GM12878 (cell line): Measurements from ENCODE around the gene RASSF4. TPM values are rescaled to one million over a fixed set of nuclear protein-coding genes. Genes with fewer than 3 reads are reported as not detected.

Experiments
- ASH2L ChIP-seq: fragments of 300-600, 200-600 bp; sonication (generic); IDR thresholded peaks from 2 replicates; pipeline ENCODE4 v1.6.1; 2017; ENCODE audit warnings: low read depth, mild to moderate bottlenecking, borderline replicate concordance
- BMI1 ChIP-seq: fragments of 450-650 bp; IDR thresholded peaks from 2 replicates; pipeline ENCODE4 v1.6.1; 2016; ENCODE audit warnings: mild to moderate bottlenecking, moderate library complexity, borderline replicate concordance
- CBFB ChIP-seq: IDR thresholded peaks from 2 replicates; pipeline ENCODE4 v1.6.1; 2016; ENCODE audit warnings: antibody characterized with exemption, low read depth
- CREB1 ChIP-seq: IDR thresholded peaks from 2 replicates; pipeline ENCODE4 v1.6.1; 2012; ENCODE audit warnings: low read depth, mild to moderate bottlenecking, inconsistent platforms
- DPF2 ChIP-seq: fragments of 450-650 bp; IDR thresholded peaks from 2 replicates; pipeline ENCODE4 v1.6.1; 2017; ENCODE audit warnings: mild to moderate bottlenecking
- FOXK2 ChIP-seq: fragments of 450-650 bp; IDR thresholded peaks from 2 replicates; pipeline ENCODE4 v1.6.1; 2017; ENCODE audit warnings: mild to moderate bottlenecking, moderate library complexity
- JUND ChIP-seq: IDR thresholded peaks from 2 replicates; pipeline ENCODE4 v1.6.1; 2012; ENCODE audit warnings: low read depth, mild to moderate bottlenecking, low read length, improper control_type of control experiment, moderate library complexity
- NR2F1 ChIP-seq: fragments of 450-650 bp; conservative IDR thresholded peaks from 2 replicates; pipeline ENCODE4 v1.6.1; 2017; ENCODE audit warnings: mild to moderate bottlenecking
- SIN3A ChIP-seq: IDR thresholded peaks from 2 replicates; pipeline ENCODE4 v1.6.1; 2012; ENCODE audit warnings: low read depth, low read length, improper control_type of control experiment
- STAT1 ChIP-seq: fragments of 450-650 bp; conservative IDR thresholded peaks from 2 replicates; pipeline ENCODE4 v1.6.1; 2014; ENCODE audit warnings: antibody characterized with exemption, mild to moderate bottlenecking
- SUZ12 ChIP-seq: fragments of 200-600 bp; sonication (generic); IDR thresholded peaks from one replicate; pipeline ENCODE4 v1.6.1; 2018; ENCODE audit warnings: antibody characterized with exemption, mild to moderate bottlenecking; ENCODE audit not compliant: unreplicated experiment
- TCF12 ChIP-seq: IDR thresholded peaks from 2 replicates; pipeline ENCODE4 v1.6.1; 2011; ENCODE audit warnings: low read depth, mild to moderate bottlenecking, low read length
- ZNF217 ChIP-seq: fragments of 450-650 bp; IDR thresholded peaks from 2 replicates; pipeline ENCODE4 v1.6.1; 2017; ENCODE audit warnings: antibody characterized with exemption, mild to moderate bottlenecking
- polyA plus RNA-seq, 11 experiments: library from polyadenylated mRNA; depleted of rRNA in 4 of 11; unstranded in 6 of 11; stranded (reverse) in 5 of 11; fragments of >200 nt; fragmentation: Nextera tagmentation in 4 of 11; fragmentation: Illumina TruSeq in 1 of 11; extraction: Ambion mirVana in 4 of 11; extraction: Trizol in 1 of 11; gene quantifications; 1 replicate in 1 of 11; 2 replicates in 10 of 11; pipeline versions ENCODE4 v1.2.1 to v1.2.3, GENCODE V29; 2011 to 2016; ENCODE audit warnings: inconsistent platforms in 2 of 11, missing spikeins in 2 of 11, low read depth in 1 of 11
- total RNA-seq, 4 experiments: library from RNA; depleted of rRNA in 3 of 4; stranded (reverse); fragments of >200 nt in 3 of 4; fragmentation: Illumina TruSeq in 1 of 4; extraction: Trizol in 1 of 4; gene quantifications; 2 replicates each; pipeline versions ENCODE4 v1.2.1 to v1.2.3, GENCODE V29; 2013 to 2021
- TF ChIP-seq, protein P1 (sequence below): fragments of 450-650 bp; IDR thresholded peaks from 2 replicates; pipeline ENCODE4 v1.6.1; 2018; ENCODE audit warnings: mild to moderate bottlenecking, low read depth, moderate library complexity; ENCODE audit not compliant: partially characterized antibody
- TF ChIP-seq, protein P2 (sequence below): IDR thresholded peaks from 2 replicates; pipeline ENCODE4 v1.6.1; 2012; ENCODE audit warnings: low read depth, low read length, improper control_type of control experiment
- TF ChIP-seq, protein P3 (sequence below): IDR thresholded peaks from 2 replicates; pipeline ENCODE4 v1.6.1; 2012; ENCODE audit warnings: low read depth, low read length, improper control_type of control experiment
- TF ChIP-seq, protein P4 (sequence below): IDR thresholded peaks from 2 replicates; pipeline ENCODE4 v1.6.1; 2011; ENCODE audit warnings: low read depth, mild to moderate bottlenecking, low read length, moderate library complexity, borderline replicate concordance; ENCODE audit errors: extremely low read depth
- TF ChIP-seq, protein P5 (sequence below): fragments of 450-650 bp; IDR thresholded peaks from 2 replicates; pipeline ENCODE4 v1.6.1; 2017; ENCODE audit warnings: borderline replicate concordance
- TF ChIP-seq, protein P6 (sequence below), 3 experiments: IDR thresholded peaks in 2 of 3; conservative IDR thresholded peaks in 1 of 3; 2 replicates each; pipeline ENCODE4 v1.5.1; 2011; ENCODE audit warnings: low read depth in 3 of 3, low read length in 3 of 3, mild to moderate bottlenecking in 3 of 3, control low read depth in 2 of 3, moderate library complexity in 2 of 3, inconsistent platforms in 1 of 3, mixed read lengths in 1 of 3; ENCODE audit not compliant: control insufficient read depth in 2 of 3, insufficient read depth in 1 of 3; ENCODE audit errors: extremely low read depth in 1 of 3

RASSF4 gene
- total and polyA plus RNA-seq, 10 of the 15 experiments (the other 5 are each of a cell fraction or from before 2014, with no cell fraction given), result 3.7 to 71.1 (median 16.8) TPM

DNA sequence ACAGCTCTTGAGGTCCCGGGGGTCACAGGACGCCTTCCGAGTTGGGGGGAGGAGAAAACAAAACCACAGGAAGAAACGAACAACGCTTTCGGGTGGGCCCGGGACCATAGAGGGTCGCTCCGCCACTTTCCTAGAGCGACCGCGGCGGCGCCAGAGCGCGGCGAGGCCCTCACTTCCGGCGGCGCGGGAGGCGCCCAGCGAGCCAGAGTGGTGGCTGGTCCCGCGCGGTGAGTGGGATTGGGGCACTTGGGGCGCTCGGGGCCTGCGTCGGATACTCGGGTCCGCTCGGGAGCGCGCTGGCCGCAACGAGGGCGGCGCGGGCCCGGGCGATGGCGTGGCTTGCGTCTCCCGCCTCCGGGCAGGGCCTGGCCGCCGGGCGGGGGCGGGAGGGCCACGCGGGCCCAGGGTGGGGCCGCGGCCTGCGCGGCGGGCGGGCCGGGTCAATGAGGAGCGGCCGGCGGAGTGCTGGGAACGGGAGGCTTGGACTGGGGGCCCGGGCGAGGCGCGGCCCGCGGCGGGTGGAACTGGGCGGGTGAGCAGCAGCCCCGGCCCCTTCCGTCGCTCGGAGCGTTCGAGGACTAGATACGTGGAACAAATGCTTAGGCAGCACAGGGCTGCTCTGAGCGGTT is 41.3 kb downstream of the RASSF4 start, which contains the start of gene ZNF22 (continued):
- TF ChIP-seq, protein P1, sequence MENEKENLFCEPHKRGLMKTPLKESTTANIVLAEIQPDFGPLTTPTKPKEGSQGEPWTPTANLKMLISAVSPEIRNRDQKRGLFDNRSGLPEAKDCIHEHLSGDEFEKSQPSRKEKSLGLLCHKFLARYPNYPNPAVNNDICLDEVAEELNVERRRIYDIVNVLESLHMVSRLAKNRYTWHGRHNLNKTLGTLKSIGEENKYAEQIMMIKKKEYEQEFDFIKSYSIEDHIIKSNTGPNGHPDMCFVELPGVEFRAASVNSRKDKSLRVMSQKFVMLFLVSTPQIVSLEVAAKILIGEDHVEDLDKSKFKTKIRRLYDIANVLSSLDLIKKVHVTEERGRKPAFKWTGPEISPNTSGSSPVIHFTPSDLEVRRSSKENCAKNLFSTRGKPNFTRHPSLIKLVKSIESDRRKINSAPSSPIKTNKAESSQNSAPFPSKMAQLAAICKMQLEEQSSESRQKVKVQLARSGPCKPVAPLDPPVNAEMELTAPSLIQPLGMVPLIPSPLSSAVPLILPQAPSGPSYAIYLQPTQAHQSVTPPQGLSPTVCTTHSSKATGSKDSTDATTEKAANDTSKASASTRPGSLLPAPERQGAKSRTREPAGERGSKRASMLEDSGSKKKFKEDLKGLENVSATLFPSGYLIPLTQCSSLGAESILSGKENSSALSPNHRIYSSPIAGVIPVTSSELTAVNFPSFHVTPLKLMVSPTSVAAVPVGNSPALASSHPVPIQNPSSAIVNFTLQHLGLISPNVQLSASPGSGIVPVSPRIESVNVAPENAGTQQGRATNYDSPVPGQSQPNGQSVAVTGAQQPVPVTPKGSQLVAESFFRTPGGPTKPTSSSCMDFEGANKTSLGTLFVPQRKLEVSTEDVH, result no peak
- TF ChIP-seq ASH2L (no peak), FOXK2 (no peak), STAT1 (no peak), TCF12 (no peak), CREB1 (peak; percentile 48), JUND (no peak), SIN3A (no peak), ZNF217 (no peak), SUZ12 (no peak), DPF2 (peak; percentile 50; the same call in 1 of the 2 replicates), CBFB (0 out of 2 replicates have a peak, but pooled peaks have one; percentile 44), BMI1 (no peak), NR2F1 (peak; percentile 87)
- TF ChIP-seq, protein P2, sequence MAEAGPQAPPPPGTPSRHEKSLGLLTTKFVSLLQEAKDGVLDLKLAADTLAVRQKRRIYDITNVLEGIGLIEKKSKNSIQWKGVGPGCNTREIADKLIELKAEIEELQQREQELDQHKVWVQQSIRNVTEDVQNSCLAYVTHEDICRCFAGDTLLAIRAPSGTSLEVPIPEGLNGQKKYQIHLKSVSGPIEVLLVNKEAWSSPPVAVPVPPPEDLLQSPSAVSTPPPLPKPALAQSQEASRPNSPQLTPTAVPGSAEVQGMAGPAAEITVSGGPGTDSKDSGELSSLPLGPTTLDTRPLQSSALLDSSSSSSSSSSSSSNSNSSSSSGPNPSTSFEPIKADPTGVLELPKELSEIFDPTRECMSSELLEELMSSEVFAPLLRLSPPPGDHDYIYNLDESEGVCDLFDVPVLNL, result no peak
- TF ChIP-seq, protein P3, sequence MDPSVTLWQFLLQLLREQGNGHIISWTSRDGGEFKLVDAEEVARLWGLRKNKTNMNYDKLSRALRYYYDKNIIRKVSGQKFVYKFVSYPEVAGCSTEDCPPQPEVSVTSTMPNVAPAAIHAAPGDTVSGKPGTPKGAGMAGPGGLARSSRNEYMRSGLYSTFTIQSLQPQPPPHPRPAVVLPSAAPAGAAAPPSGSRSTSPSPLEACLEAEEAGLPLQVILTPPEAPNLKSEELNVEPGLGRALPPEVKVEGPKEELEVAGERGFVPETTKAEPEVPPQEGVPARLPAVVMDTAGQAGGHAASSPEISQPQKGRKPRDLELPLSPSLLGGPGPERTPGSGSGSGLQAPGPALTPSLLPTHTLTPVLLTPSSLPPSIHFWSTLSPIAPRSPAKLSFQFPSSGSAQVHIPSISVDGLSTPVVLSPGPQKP, result peak; percentile 85
- TF ChIP-seq, protein P4, sequence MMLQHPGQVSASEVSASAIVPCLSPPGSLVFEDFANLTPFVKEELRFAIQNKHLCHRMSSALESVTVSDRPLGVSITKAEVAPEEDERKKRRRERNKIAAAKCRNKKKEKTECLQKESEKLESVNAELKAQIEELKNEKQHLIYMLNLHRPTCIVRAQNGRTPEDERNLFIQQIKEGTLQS, result no peak
- TF ChIP-seq, protein P5, sequence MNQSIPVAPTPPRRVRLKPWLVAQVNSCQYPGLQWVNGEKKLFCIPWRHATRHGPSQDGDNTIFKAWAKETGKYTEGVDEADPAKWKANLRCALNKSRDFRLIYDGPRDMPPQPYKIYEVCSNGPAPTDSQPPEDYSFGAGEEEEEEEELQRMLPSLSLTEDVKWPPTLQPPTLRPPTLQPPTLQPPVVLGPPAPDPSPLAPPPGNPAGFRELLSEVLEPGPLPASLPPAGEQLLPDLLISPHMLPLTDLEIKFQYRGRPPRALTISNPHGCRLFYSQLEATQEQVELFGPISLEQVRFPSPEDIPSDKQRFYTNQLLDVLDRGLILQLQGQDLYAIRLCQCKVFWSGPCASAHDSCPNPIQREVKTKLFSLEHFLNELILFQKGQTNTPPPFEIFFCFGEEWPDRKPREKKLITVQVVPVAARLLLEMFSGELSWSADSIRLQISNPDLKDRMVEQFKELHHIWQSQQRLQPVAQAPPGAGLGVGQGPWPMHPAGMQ, result no peak
- TF ChIP-seq, protein P6, sequence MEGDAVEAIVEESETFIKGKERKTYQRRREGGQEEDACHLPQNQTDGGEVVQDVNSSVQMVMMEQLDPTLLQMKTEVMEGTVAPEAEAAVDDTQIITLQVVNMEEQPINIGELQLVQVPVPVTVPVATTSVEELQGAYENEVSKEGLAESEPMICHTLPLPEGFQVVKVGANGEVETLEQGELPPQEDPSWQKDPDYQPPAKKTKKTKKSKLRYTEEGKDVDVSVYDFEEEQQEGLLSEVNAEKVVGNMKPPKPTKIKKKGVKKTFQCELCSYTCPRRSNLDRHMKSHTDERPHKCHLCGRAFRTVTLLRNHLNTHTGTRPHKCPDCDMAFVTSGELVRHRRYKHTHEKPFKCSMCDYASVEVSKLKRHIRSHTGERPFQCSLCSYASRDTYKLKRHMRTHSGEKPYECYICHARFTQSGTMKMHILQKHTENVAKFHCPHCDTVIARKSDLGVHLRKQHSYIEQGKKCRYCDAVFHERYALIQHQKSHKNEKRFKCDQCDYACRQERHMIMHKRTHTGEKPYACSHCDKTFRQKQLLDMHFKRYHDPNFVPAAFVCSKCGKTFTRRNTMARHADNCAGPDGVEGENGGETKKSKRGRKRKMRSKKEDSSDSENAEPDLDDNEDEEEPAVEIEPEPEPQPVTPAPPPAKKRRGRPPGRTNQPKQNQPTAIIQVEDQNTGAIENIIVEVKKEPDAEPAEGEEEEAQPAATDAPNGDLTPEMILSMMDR (IDR thresholded peaks at IDR 0.05 in 2 of 3, conservative IDR thresholded peaks at IDR 0.05 in 1 of 3; ENCODE audit: control insufficient read depth in 2 of 3, extremely low read depth in 1 of 3, insufficient read depth in 1 of 3, low read depth in 3 of 3, low read length in 3 of 3), result peak in 2 of 3 experiments; percentile 16 to 18; a peak in 3 of 6 replicates
